Stimulated activated CD8-positive, alpha-beta memory T cell treated with anti-CD3 and anti-CD28 coated beads, Interleukin-12 subunit alpha, Interleukin-12 subunit beta, amount 100 ng/mL, for 24 hours (primary cell): ENCODE data around the gene ITGA5.

ENCODE experiments used
- DNase-seq: peaks from one replicate; pipeline ENCODE4 v3.0.0-alpha.2; 2020; ENCODE audit errors: extremely low read depth

Gene ITGA5

DNA sequence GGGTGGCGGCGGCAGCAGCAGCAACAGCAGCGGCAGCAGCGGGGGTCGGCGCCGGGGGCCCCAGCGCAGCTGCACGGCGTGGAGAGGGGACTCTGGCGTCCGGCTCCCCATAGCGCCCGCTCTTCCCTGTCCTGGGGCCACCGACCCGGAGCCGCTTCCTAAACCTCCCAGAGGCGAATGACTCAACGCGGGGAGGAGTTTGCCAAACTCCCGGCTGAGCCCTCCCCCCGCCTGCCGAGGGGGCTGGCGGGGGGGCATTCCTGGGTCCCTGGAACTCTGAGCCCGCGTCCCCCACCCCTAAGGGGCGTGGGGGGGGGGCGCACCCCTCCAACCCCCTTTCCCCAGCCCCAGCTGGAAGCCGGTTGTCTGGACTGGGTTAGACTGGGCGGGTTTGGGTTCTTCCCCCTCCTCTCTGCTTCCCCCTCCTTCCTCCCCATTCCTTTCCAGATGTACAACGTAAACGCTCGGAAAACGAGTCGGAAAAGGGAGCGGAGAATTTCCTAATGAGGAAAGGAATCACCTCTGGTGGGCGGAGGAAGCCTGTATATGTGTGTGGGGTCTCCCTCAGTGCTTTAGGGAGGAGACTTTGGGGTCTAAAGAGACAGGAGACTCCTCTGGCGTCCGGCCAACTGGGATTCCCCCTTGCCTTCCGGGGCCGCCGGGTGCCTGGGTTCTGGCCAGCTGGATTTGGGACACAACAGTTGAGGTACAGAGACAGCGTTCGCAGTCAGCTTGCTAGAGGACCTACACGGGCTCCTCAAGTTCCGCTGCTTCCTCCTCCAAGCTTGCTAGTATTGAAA, at the start of gene ITGA5:
Gene ITGA5, minus strand, starts transcription at position 179 of the 800 bp plus-strand sequence. Its CDS starts 68 bp downstream, at position 111.
- DNase-seq: no peak

DNA sequence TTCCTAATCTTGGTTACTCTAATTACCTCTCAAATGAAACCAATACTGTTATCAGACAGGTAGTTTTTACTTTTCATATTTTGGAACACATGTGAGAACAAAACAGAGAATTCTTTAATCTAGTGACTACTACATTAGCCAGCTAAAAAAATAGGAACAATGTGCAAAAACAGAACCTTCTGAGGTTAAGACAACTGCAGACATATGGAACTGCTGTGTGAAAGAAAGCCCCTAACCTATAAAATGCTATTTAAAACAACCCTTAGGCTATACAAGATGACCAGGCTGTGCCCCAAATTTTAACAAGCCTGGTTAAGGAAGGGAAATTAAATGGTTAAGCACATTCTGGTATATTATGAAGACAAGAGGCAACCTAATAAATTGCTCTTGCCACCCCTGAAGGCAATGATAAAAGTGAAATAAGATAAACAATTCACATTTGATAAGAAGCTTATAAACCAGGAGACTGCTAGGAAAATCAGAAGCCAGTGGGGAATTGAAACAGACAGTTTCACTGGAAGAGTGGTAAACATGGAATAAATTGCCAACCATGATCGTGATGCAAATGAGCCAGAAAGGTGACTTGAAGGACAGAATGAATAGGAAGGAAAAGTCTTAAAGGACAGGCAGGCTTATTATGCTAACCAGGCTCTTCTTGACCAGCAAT, 46.9 kb upstream of the ITGA5 start:
- no peak for DNase-seq

DNA sequence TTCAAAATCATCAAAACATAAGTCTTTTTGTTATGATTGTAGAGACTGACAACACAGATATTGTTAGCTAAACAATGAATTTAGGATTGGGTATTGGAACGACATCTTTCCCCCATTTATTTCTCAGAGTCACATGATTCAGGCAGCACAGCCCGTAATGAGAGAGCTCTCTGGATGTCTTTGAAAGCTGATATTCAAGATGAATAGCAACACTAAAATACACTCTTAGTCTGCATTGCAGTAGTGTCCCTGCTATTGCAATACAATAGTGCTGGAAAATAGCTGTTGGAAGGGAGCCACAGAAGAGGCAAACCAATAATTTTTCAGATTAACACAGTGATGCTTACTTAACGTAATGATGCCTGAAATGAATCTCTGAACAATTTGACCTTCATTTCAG, 44.4 kb upstream of the ITGA5 start:
- no peak for DNase-seq

DNA sequence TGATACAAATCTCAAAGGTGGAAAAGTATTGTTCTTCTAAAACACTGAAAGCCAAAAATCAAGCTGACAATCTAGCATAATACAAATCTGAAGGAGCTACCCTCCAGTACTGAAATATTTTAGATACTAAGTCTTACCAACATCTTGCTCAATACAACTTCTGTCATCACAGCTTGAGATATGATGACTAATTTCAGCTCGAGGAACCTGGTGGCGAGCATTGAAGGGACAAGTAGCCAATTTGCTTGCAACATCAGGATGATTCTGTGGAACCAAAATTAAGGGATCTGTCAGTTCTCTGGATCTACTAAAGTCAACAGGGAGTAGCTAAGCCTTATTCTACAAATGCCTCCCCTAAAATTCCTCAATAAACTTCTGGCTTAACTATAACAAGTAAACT, 44.0 kb upstream of the ITGA5 start:
- DNase-seq: no peak

DNA sequence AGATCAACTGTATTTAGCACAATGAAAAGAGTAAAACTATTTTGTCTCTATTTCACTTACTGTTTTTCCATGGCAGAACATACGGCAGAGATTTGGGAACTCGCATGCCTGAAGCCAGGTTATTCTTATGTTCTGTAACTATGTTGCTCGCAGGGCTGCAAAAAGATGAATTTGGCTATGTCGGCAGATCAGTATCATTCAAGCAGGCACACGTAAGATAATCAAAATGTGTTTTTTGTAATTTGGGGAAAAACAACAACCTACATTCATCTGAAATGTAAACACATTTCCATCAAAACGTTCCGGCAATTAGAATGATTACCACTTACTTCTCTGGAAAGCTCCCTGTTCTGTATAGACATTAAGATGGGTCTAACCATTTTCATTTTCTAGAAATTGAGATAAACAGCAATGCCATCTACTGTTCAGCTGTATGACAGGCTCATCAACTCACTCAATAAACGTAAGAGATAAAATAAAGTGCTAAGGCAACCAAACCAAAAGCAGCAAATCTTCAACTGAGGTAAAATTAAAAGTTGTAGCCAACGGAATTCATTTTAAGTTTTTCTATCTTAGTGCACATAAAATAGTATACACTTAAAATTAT, 41.4 kb upstream of the ITGA5 start:
- DNase-seq: no peak

DNA sequence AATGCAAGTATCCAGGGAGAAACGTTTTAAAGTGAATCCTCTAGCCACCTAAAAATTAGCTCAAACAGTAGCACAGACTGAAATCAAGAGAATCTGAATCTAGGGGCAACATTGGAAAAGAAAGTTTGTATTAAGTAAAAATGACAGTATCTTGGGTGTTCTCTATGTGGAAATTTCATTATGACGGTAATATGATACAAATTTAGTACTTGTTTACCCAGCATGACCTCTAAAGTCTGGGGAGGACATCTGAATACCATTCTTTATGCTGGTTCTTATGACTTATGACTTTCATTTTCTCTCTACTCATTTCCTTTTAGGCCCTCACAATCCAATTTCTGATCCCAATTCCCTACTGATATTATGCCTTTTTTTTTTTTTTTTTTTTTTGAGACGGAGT, 40.3 kb upstream of the ITGA5 start:
- DNase-seq: no peak

DNA sequence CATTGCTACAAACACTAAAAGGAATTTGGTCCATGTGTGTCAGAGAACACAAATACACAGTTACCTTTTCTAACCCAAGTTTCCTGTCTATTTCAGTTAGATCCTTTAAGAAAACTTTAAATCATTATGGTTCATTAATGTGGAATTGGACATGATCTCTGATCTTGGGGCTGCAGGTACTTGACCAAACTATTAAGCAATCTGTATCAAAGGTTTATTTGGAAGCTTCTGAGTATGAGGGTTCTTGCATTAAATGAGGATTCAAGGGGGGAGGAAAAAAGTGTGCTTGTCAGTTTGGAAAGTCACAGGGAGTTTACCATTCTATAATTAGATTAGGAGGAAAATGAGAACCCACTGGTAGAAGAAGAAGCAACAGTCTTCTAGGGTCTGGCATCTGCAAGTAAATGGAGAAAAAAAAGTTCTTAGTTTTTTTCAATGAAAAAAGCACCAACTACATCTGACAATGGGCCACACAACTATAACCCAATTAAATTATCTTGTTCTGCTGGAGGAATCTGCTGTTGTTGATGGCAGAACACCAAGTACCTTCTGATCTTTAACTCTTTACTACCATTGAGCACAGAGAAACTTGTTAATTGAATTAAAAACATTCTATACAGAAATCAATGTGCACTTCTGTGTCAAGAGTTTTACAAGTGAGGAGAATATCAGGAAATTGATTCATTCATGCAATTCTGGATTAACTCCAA, 36.8 kb upstream of the ITGA5 start:
- DNase-seq: no peak

DNA sequence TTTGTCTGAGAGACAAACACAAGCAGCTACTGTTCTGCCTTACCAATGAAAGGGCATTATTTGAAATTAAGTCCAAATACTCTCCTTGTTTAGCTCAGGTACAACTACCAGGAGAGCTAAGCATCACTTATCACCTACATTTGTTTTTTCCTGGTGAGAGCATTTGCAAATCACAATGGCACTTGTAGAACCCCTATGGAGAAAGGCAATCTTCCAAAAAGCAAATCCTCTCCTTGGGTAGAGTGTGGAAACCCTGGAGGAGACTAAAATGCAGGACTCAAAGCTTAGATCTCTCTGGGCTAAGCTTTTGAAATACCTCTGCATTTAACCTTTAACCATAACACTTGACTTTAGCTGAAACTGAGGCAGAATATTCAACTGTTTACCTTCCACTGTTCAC, 33.6 kb upstream of the ITGA5 start:
- no peak for DNase-seq

DNA sequence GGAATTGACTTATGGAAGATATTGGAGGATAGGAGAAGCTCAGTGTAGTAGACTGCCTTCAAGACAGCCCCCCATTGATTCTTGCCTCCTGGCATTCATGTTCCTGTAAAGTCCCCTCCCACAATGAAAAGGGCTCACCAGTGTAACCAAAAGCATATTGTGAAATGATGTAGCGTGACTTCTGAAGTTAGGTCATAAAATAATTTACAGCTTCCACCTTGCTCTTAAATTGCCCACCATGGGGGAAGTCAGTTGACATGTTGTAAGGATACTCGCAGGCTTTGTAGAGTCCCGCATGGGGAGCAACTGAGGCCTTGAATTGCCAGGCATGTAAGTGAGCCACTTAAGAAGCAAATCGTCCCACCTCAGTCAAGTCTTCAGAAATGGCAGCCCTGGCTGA, 29.3 kb upstream of the ITGA5 start:
- no peak for DNase-seq

DNA sequence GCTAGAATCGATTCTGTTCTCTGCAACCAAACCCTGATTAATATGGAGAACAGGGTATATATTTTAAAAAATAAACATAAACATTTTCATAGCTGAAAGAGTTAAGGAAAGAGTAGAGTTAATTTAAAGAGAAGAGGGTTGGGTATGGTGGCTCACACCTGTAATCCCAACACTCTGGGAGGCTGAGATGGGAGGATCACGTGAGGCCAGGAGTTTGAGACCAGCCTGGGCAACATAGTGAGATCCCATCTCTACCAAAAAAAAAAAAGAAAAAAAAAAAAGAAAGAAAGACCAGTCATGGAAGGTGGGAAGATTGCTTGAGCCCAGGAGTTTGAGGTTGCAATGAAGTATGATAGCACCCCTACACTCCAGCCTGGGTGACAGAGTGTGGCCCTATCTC, 28.9 kb upstream of the ITGA5 start:
- DNase-seq: no peak

DNA sequence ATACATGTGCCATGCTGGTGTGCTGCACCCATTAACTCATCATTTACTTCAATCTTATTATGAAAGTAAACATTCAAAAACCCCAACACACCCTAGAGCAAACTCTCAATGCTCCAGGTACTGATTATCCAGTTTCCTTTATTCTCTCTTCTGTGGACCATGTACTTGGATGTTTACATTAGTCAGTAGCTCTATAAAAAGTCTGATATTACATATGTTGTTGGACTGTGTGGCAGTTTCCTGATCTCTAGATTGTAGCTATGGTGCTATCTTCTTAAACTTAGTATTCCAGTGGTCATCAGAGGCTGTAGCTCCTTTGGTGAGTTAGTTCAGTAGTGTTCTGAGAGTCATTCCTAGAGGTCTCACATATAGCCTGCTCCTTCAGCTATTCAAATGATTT, 25.1 kb upstream of the ITGA5 start:
- no peak for DNase-seq

DNA sequence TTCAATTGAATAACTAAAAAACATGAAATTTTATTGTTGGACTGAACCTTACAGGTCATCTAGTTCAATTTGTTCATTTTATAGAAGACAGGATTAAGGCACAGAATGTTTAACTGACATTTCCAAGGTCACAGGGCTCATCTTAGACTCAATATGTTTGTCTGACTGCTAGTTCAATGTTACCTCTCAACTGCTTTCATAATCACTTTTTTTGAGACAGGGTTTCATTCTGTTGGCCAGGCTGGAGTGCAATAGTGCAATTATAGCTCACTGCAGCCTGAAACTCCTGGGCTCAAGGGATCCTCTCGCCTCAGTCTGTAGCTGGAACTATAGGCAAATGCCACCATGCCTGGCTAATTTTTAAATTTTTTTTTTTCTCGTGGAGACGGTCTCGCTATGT, 24.4 kb upstream of the ITGA5 start:
- no peak for DNase-seq

DNA sequence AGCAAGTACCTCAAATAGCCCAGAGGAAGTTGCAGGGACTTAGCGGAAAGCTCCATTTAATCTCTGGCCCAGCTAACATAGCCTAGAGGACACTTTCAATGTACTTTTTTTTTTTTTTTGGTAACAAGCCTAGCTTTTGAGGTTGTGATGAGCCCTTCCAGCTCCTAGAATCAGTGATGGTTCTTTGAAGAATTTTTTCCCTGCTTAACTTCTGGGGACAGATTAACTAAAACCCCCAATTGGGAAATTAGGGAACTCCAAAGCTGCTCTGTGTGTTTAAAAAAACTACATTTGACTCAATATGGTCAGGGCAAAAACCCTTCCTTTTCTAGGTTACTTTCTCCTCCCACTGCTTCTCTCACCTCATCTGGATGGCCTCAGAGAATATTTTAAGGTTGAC, 23.9 kb upstream of the ITGA5 start:
- DNase-seq: no peak

DNA sequence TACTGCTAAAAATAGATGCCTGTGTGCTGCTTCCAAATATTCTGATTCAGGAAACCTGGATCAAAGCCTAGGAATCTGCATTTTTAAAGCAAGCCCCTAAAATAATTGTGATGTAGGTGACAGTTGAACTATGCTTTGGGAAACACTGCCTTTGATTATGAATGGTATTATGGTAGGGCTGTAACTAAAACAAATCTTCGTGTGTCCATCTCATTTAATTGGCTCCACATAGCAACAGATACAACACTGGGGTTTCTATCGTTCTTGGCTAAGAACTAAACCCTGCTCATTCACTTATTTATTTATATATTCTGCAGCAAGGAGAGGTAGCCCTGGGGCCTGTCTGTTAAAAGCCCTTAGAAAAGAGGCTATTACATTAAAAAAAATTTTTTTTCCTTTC, 23.0 kb upstream of the ITGA5 start:
- no peak for DNase-seq

DNA sequence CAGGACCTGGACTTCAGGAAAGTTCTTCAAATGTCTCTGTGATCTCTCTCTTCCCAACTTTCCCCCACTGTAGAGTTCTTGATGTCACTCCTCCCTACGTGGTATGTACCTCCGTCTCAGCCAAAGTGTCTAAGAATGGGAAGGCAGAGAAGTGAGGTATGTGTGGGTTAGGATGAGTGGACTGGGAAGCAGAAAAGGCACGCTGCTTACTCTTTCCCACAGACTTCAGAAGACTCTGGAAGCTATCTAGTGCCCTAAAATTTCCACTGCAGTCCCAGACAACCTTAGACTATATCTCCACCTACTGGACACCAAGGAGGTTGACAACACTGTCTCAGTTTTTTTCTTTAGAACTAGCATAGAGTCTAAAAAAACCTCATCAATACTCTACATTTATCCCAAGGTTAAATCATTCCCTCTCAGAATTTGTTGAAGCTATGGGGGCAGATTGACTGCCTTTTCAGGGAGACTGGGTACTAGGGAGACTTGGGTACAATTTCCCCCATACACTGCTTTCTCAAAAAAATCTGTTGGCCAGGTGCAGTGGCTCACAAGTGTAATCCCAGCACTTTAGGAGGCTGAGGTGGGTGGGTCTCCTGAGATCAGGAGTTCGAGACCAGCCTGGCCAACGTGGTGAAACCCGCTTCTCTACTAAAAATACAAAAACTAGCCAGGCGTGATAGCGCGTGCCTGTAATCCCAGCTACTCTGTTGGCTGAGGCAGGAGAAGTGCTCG, 20.6 kb upstream of the ITGA5 start:
- DNase-seq: no peak

DNA sequence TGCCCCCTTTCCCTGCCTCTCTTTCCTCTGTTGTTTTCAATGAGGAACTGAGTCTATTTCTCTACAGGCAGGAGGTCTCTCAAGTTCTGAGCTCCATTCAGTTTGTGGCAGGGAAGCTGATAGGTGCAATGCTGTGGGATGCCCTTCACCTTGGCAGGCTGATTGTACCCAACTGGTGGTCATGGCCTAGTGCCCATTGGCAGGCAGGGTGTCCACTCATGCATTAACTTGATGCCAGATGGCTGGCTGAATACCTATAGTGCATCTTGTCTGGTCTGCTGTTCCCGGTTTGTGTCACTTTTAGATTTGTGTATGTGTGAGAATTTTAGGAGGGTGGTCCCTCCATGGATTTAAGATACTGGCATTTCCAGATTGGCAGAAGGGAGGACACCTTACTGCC, 20.0 kb upstream of the ITGA5 start:
- DNase-seq: no peak

DNA sequence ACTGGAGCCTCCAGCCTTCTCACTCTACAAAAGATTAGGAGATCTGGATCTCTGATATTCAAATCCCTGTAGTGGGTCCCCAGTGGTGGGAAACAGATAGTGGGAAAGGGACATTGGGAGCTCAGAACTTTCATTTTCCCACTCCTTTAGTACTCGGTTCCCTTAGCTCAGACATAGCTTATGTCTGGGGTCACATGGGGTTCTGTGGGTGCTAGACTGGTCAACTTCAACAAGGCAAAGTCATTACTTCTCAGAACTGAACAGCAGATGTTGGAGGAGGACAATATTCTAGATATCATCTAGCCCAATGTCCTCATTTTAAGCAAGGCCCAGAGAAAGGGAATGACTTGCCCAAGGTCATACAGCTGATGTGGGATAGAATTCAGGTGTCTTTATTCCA, 19.5 kb upstream of the ITGA5 start:
- DNase-seq: no peak

DNA sequence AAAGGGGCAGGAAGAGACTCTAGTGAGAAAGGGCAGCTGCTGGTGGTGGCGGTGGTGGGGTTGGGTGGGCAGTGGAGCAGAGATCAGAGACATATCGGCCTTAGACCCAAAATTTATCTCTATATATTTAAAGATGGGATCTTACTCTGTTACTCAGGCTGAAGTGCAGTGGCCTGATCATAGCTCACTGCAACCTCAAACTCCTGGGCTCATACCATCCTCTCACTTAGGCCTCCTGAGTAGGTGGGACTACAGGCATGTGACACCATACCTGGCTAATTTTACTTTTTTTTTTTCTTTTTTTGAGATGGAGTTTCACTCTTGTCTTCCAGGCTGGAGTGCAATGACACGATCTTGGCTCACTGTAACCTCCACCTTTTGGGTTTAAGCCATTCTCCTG, 18.6 kb upstream of the ITGA5 start:
- no peak for DNase-seq

DNA sequence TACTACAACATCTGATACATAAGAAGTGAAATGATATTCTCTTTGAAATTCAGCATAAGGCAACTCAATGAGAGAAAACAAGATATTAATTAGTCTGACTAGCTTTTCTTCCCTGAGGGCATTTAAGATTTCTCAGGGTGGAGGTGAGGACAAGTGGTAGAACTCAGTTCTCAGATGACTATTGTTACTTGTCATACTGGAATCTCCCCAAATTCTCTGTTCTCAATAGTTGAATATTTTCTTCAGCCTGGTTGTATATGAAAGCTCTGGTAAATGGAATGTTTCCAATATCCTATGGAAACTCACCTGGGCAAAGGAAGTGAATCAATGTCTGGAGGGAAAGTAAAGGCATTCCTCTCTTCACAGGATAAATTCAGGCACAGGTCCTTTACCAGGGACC, 18.2 kb upstream of the ITGA5 start:
- DNase-seq: no peak

DNA sequence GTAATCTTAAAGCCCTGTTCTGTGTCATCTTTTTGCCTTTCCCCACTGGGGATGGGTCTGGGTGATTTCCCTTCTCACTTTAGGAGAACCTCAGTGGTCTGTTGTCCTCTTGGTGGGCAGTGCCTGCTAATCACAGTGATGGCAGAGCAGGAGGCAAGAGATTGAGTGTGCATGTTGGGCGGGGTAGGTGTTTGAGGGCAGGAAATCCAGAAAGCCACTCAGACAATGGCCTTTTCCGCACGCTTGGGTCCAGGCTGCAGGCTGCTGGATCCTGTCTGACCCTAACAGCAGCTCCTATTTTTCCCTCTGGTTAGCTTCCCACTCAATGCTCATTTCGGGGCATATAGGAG, 13.7 kb upstream of the ITGA5 start:
- no peak for DNase-seq

DNA sequence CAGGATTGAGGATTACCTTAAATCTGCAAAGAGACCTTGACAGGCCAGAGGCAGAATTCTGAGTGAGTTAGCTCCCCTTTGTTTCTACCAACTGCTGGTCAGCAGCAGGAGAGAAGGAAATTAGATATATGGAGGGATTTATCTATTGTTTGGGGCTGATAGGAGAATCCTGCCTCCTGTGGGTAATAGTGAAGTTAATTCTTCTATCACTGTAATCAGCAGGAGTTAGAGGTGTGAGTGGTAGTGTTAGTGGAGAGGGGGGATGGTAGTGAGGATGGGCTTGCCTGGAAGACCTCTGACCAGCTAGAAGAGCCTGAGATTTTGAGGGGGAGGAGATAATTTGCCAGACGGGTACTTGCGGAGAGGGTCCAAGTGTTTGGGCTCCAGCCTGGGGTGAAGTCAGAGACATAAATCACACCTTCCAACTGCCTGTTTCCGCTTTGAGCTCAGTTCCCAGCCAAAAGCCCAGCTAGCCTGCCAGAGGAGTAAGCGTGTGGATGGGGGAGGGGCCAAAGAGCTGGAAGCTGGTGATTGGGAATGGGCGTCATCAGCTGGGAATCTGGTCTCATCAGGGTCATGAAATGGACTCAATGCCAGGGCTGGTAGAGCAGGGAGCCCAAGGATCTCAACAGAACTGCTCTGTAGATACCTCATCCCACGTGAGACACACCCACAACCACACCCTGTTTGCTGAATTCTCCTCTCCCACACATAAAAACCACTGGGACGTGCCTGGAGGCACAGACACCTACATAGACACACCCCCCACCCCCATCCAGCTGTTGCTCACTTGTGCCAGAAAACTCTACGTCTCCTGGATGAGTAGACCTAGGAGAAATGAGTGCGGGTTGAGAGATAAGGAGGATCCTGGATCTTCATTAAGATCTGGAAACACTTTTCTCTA, 13.1 kb upstream of the ITGA5 start:
- DNase-seq: no peak
